ENCODE results near the gene TEDC1.

TEDC1 gene

DNA sequence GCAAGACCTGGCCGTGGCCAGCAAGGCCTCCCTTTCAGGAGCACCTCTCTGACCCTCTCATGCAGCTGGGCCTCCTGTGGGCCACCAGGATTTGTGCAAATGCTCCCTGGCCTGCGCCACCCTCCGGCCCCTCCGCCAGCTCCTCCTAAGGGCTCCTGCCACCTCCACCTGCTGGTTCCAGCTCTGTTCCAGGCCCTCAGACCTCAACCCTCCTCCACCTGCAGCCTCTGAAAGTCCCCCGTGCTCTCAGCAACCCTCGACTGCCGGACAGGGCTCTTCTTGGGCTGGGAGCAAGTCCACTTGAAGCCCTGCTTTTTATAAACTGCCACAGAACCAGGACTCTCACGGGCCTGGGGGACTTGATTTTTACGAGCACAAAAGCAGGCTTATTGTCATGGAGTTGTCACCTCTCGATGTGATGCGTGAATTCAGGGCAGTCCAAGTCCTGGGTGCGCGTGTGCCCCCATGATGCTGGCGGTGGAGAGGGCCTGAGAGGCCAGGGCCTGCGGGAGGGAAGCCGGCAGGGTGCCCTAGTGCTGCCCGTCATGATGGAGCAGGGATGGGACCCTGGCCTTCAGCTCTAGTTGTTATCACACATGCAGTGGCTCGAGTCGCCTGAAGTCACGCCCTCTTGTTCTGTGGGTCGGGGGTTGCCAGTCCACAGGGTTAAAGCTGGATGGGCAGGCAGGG, 9.1 kb downstream of the TEDC1 start:
- H3K4me1 Mint-ChIP-seq (ENCODE audit: low read depth): no peaks in the 10 kb centered on the region
- peak; percentile 33 for DNase-seq
- H3K36me3 Mint-ChIP-seq (ENCODE audit: low read depth): peaks cover 18% of the 10 kb centered on the region
- H3K27me3 Mint-ChIP-seq: no peaks in the 10 kb centered on the region
- no peaks in the 10 kb centered on the region for H3K9me3 Mint-ChIP-seq
- no peak overlapping the region for H3K4me3 Mint-ChIP-seq
- H3K27ac Mint-ChIP-seq: no peak overlapping the region

- DNase-seq: no peak
- Mint-ChIP-seq H3K27me3 (no peaks in the 10 kb centered on the region), H3K4me3 (no peak overlapping the region), H3K36me3 (ENCODE audit: low read depth) (peaks cover 18% of the 10 kb centered on the region), H3K27ac (no peak overlapping the region), H3K9me3 (no peaks in the 10 kb centered on the region), H3K4me1 (ENCODE audit: low read depth) (no peaks in the 10 kb centered on the region)
Measured at GRCh38 chr14:105500726-105501101, 9.7 kb downstream of the TEDC1 start.

GRCh38 chr14:105501504-105502291, 10.7 kb downstream of the TEDC1 start:
- Mint-ChIP-seq H3K4me3 (no peak overlapping the region), H3K4me1 (ENCODE audit: low read depth) (no peaks in the 10 kb centered on the region), H3K36me3 (ENCODE audit: low read depth) (peaks cover 15% of the 10 kb centered on the region), H3K27ac (no peak overlapping the region), H3K9me3 (no peaks in the 10 kb centered on the region), H3K27me3 (no peaks in the 10 kb centered on the region)
- DNase-seq: peak; percentile 28

- H3K36me3 Mint-ChIP-seq (ENCODE audit: low read depth): peaks cover 14% of the 10 kb centered on the region
- peaks cover 2% of the 10 kb centered on the region for H3K27me3 Mint-ChIP-seq
- H3K4me1 Mint-ChIP-seq (ENCODE audit: low read depth): no peaks in the 10 kb centered on the region
- no peaks in the 10 kb centered on the region for H3K9me3 Mint-ChIP-seq
- H3K27ac Mint-ChIP-seq: peak overlapping the region; percentile 82
- no peak overlapping the region for H3K4me3 Mint-ChIP-seq
- peak; percentile 25 for DNase-seq
Measured at GRCh38 chr14:105502446-105503295, 11.6 kb downstream of the TEDC1 start.

- Mint-ChIP-seq H3K36me3 (ENCODE audit: low read depth) (peaks cover 8% of the 10 kb centered on the region), H3K27ac (peak overlapping the region; percentile 41), H3K27me3 (peaks cover 7% of the 10 kb centered on the region), H3K9me3 (no peaks in the 10 kb centered on the region), H3K4me3 (no peak overlapping the region), H3K4me1 (ENCODE audit: low read depth) (no peaks in the 10 kb centered on the region)
- DNase-seq: no peak
Measured at GRCh38 chr14:105503296-105503640, 12.2 kb downstream of the TEDC1 start.

GRCh38 chr14:105503935-105504692, 13.1 kb downstream of the TEDC1 start:
- H3K4me1 Mint-ChIP-seq (ENCODE audit: low read depth): no peaks in the 10 kb centered on the region
- no peak overlapping the region for H3K4me3 Mint-ChIP-seq
- peaks cover 11% of the 10 kb centered on the region for H3K27me3 Mint-ChIP-seq
- H3K27ac Mint-ChIP-seq: no peak overlapping the region
- DNase-seq: no peak
- no peaks in the 10 kb centered on the region for H3K9me3 Mint-ChIP-seq
- no peaks in the 10 kb centered on the region for H3K36me3 Mint-ChIP-seq (ENCODE audit: low read depth)

- no peak overlapping the region for H3K27ac Mint-ChIP-seq
- no peak for DNase-seq
- no peaks in the 10 kb centered on the region for H3K4me1 Mint-ChIP-seq (ENCODE audit: low read depth)
- peaks cover 11% of the 10 kb centered on the region for H3K27me3 Mint-ChIP-seq
- H3K36me3 Mint-ChIP-seq (ENCODE audit: low read depth): no peaks in the 10 kb centered on the region
- H3K9me3 Mint-ChIP-seq: no peaks in the 10 kb centered on the region
- no peak overlapping the region for H3K4me3 Mint-ChIP-seq
Measured at GRCh38 chr14:105505101-105505500, 14.1 kb downstream of the TEDC1 start.

DNA sequence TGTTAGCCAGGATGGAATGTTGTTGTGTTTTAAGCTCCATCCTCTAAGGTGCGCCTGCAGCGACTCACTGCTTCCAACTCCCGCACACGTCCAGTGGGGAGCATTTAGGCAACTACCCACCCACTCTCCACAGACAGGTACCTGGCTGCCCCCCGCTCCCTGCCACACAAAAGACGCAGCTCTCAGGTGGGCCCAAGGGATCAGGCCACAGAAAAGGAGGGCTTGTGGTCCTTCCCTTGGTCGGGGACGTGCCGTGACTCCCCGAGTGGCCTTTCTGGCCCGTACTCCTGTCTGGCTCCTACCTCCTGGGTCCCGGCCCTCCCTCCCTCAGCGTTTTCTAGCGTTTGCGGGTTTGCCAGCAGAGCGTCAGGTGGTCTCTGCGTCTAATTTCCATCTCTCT, 16.2 kb downstream of the TEDC1 start:
- Mint-ChIP-seq H3K27ac (no peak overlapping the region), H3K36me3 (ENCODE audit: low read depth) (no peaks in the 10 kb centered on the region), H3K4me1 (ENCODE audit: low read depth) (no peaks in the 10 kb centered on the region), H3K27me3 (peaks cover 25% of the 10 kb centered on the region), H3K9me3 (no peaks in the 10 kb centered on the region), H3K4me3 (no peak overlapping the region)
- no peak for DNase-seq

DNA sequence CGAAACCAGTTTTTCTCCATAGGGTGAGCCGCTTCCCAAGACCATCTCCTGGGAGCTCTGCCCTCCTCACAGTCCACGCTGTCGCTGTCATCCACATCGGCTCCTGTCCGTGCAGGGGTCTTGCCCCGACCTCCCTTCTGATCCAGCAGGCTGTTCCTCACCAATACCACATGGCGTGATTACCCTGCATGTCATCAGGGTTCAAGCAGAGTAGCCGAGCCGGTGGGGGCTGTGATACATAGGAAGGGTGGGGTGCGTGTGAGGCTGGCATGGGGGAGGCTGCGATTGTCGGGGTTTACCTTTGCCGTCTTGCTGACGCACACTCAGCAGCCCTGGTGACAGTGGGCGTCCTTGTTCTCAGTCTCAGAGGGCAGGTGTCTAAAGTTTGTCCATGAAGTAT, 17.0 kb downstream of the TEDC1 start:
- H3K4me1 Mint-ChIP-seq (ENCODE audit: low read depth): no peaks in the 10 kb centered on the region
- H3K27ac Mint-ChIP-seq: no peak overlapping the region
- DNase-seq: no peak
- no peaks in the 10 kb centered on the region for H3K36me3 Mint-ChIP-seq (ENCODE audit: low read depth)
- no peaks in the 10 kb centered on the region for H3K9me3 Mint-ChIP-seq
- no peak overlapping the region for H3K4me3 Mint-ChIP-seq
- H3K27me3 Mint-ChIP-seq: peaks cover 32% of the 10 kb centered on the region

GRCh38 chr14:105508601-105509000, 17.6 kb downstream of the TEDC1 start:
- Mint-ChIP-seq H3K36me3 (ENCODE audit: low read depth) (no peaks in the 10 kb centered on the region), H3K27ac (no peak overlapping the region), H3K4me1 (ENCODE audit: low read depth) (no peaks in the 10 kb centered on the region), H3K27me3 (peaks cover 35% of the 10 kb centered on the region), H3K9me3 (no peaks in the 10 kb centered on the region), H3K4me3 (no peak overlapping the region)
- DNase-seq: no peak

DNA sequence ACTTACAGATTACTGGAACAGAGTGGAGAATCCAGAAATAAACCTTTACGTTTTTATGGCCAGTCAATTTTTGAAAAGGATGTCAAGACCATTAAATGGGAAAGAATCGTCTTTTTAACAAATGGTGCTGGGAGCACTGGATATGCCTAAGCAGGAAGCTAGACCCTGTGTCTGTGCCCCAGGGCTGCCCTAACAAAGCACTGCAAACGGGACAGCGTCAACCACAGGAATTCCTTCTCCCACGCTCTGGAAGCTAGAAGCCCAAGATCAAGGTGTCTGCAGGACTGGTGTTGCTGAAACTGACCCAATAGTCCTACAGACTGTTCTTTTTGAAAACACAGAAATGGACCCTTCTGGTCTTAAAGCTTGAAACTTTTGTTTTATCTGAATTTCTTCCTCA, 26.1 kb downstream of the TEDC1 start:
- no peaks in the 10 kb centered on the region for H3K9me3 Mint-ChIP-seq
- no peaks in the 10 kb centered on the region for H3K36me3 Mint-ChIP-seq (ENCODE audit: low read depth)
- no peak overlapping the region for H3K27ac Mint-ChIP-seq
- no peak overlapping the region for H3K4me3 Mint-ChIP-seq
- no peaks in the 10 kb centered on the region for H3K4me1 Mint-ChIP-seq (ENCODE audit: low read depth)
- no peak for DNase-seq
- H3K27me3 Mint-ChIP-seq: peaks cover 61% of the 10 kb centered on the region

- no peaks in the 10 kb centered on the region for H3K36me3 Mint-ChIP-seq (ENCODE audit: low read depth)
- peaks cover 52% of the 10 kb centered on the region for H3K27me3 Mint-ChIP-seq
- H3K9me3 Mint-ChIP-seq: no peaks in the 10 kb centered on the region
- H3K4me3 Mint-ChIP-seq: no peak overlapping the region
- H3K4me1 Mint-ChIP-seq (ENCODE audit: low read depth): no peaks in the 10 kb centered on the region
- no peak overlapping the region for H3K27ac Mint-ChIP-seq
- no peak for DNase-seq
Measured at GRCh38 chr14:105519946-105520698, 29.1 kb downstream of the TEDC1 start.

GRCh38 chr14:105525326-105525725, 34.3 kb downstream of the TEDC1 start:
- DNase-seq: no peak
- Mint-ChIP-seq H3K36me3 (ENCODE audit: low read depth) (peaks cover 5% of the 10 kb centered on the region), H3K4me1 (ENCODE audit: low read depth) (peaks cover 18% of the 10 kb centered on the region), H3K9me3 (no peaks in the 10 kb centered on the region), H3K27me3 (peaks cover 26% of the 10 kb centered on the region), H3K4me3 (peak overlapping the region; percentile 45), H3K27ac (no peak overlapping the region)
